Ovary (tissue), 9 donors: ENCODE measurements around the gene TLR8. TPM values are rescaled to one million over a fixed set of nuclear protein-coding genes. Genes with fewer than 3 reads are reported as not detected.

Experiments used
- DNase-seq, 5 donors: peaks; one replicate each; pipeline ENCODE4 v3.0.0-alpha.2; 2019 to 2020
- H3K27ac ChIP-seq, 2 donors: fragments of 200-600 bp; one replicate each; pipeline versions ENCODE4 v1.5.1 to v1.8.0; 2019 to 2022
- H3K27me3 ChIP-seq: fragments of 200-600 bp; one replicate; pipeline ENCODE4 v1.8.0; 2022
- H3K36me3 ChIP-seq: fragments of 200-600 bp; sonication (generic); one replicate; pipeline ENCODE4 v1.5.1; 2019
- H3K4me1 ChIP-seq: one replicate; pipeline ENCODE4 v1.8.1; 2013; ENCODE audit warnings: mild to moderate bottlenecking, moderate library complexity; ENCODE audit not compliant: insufficient read depth
- H3K4me3 ChIP-seq: fragments of 200-600 bp; sonication (generic); one replicate; pipeline ENCODE4 v1.5.1; 2017
- H3K9me3 ChIP-seq, 2 donors: fragments of 200-600 bp in 1 of 2; sonication (generic) in 1 of 2; one replicate each; pipeline versions ENCODE4 v1.5.1 to v1.8.1; 2013 to 2019; ENCODE audit warnings: mild to moderate bottlenecking in 1 of 2, moderate library complexity in 1 of 2
- CTCF ChIP-seq, 3 donors: fragments of 450-650 bp in 2 of 3; fragments of 200-600 bp in 1 of 3; IDR thresholded peaks; one replicate each; pipeline versions ENCODE4 v1.5.1 to v1.8.0; 2016 to 2022; ENCODE audit warnings: antibody characterized with exemption in 3 of 3, mild to moderate bottlenecking in 1 of 3
- EP300 ChIP-seq: sonication (generic); formaldehyde crosslinking; IDR thresholded peaks from one replicate; pipeline ENCODE4 v1.6.1; 2017; ENCODE audit warnings: antibody characterized with exemption
- POLR2A ChIP-seq: fragments of 450-650 bp; IDR thresholded peaks from one replicate; pipeline ENCODE4 v1.6.1; 2017; ENCODE audit warnings: antibody characterized with exemption, mild to moderate bottlenecking, moderate library complexity
- WGBS, 3 donors: extraction: QIAGEN DNeasy Blood & Tissue Kit in 1 of 3; methylation state at CpG; one replicate each; pipeline versions ENCODE4 v1.1.5 to v1.1.7; 2013 to 2017; 5-methylcytosine and 5-hydroxymethylcytosine counted together
- intact Hi-C, 4 donors: fragments of 100-400 bp; cut with DNase I; formaldehyde crosslinking; loops; one replicate each; pipeline versions ENCODE4 v1.11.0 to v1.15.1; 2022 to 2023
- polyA plus RNA-seq, 2 donors: library from polyadenylated mRNA; stranded (reverse); fragments of 200-250 nt in 1 of 2; fragments of 350-450 nt in 1 of 2; fragmentation: Illumina TruSeq in 1 of 2; extraction: RNeasy Lipid Tissue Mini Kit (QIAGEN cat#74804) in 1 of 2; gene quantifications; one replicate each; pipeline ENCODE4 v1.2.3, GENCODE V29; 2013 to 2014
- total RNA-seq, 7 donors: library from RNA; depleted of rRNA in 2 of 7; stranded (reverse); fragments of >200 nt in 2 of 7; fragmentation: NEBNext Ultra II Directional in 3 of 7; extraction: Animal tissue kit (Norgen Biotek cat#: 25700) in 3 of 7; gene quantifications; one replicate each; pipeline versions ENCODE4 v1.1.0 to v1.2.4, GENCODE V29; 2016 to 2023
- donor health status: DM: no; HTN: no; CAD: no; lungs with moderate emphysema.
- donor health status: DM: no; HTN: no; CAD: no.
- donor health status: Bipolar disorder and iron deficiency.
- donor health status: DM: yes; HTN: yes; CAD: no.
- donor health status: DM: no; HTN: no; CAD: no.
- donor health status: DM: yes; HTN: yes; CAD: no.

TLR8 gene
- total and polyA plus RNA-seq, 9 donors: 0.18 to 2.5 (median 0.30) TPM

DNA sequence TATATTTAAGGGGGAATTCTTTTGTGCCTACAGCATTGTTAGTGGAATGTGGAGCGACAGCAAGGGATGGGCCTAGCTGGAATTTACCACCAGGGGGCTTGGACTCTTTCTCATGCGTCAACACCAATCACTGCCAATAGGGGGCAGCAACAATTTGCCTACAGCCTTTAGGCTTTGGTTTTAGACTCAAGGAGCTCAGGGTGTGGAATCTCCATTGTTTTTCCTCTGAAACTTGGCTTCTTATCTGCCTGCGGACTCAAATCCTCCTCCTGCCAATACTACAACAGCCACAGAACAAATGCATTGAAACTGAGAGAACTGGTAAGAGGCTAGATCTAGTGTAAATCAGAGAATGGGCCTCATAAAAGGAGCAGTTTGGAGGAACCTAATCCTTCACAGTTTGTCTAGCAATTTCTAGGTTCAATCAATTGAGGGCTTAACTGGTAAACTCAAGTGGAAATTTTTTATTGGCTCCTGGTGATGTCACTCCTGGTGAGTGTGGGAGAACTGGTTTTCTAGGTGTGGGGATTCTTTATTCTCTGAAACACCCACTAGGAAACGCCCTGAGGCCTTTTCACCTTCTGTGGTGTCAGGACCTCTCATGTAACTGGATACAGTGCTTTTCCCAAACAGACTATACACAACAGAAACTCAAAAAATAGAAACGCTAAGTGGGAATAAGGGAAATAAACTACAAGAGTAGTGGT is 40.6 kb downstream of the TLR8 start:
- Histone ChIP-seq H3K4me1 (peaks cover 7% of the 10 kb centered on the region), H3K27me3 (no peaks in the 10 kb centered on the region), H3K36me3 (no peaks in the 10 kb centered on the region), H3K9me3 (no peaks in the 10 kb centered on the region), H3K4me3 (no peak overlapping the region), H3K27ac (no peak overlapping the region)
- DNase-seq: peak; percentile 52 to 75 (median 60)
- 27 to 35% (median 29%) methylated on average over 5 of the region's 5 CpGs for WGBS, 3 donors
- intact Hi-C loops: loop anchor here in 1 of 4 donors (5.0 kb wide), 1 partner anchor 540 kb away; no protein-coding TSS in a partner anchor
- TF ChIP-seq EP300 (no peak), CTCF (IDR thresholded peaks at IDR 0.05) (peak in 2 of 3 donors; percentile 67 to 77), POLR2A (no peak)

GRCh38 chrX:12947545-12948235 is 41.3 kb downstream of the TLR8 start:
- no peak overlapping the region for H3K4me3 ChIP-seq
- no peaks in the 10 kb centered on the region for H3K36me3 ChIP-seq
- intact Hi-C loops: loop anchor here in 1 of 4 donors (5.0 kb wide), 1 partner anchor 540 kb away; no protein-coding TSS in a partner anchor
- H3K4me1 ChIP-seq: peaks cover 7% of the 10 kb centered on the region
- no peak for DNase-seq
- H3K27ac ChIP-seq: no peak overlapping the region
- WGBS, 3 donors: 57 to 73% (median 60%) methylated on average over 5 of the region's 5 CpGs
- TF ChIP-seq EP300 (no peak), CTCF (IDR thresholded peaks at IDR 0.05) (no peak), POLR2A (no peak)
- H3K27me3 ChIP-seq: no peaks in the 10 kb centered on the region
- H3K9me3 ChIP-seq: no peaks in the 10 kb centered on the region

- intact Hi-C loops: loop anchor here in 1 of 4 donors (5.0 kb wide), 1 partner anchor 539 kb away; no protein-coding TSS in a partner anchor
Observed at GRCh38 chrX:12948495-12948894, 42.1 kb downstream of the TLR8 start.

More at GRCh38 chrX:12948495-12948894, 42.1 kb downstream of the TLR8 start:
- no peak for TF ChIP-seq POLR2A
- TF ChIP-seq EP300: no peak
- TF ChIP-seq CTCF (IDR thresholded peaks at IDR 0.05): no peak
- 84 to 90% (median 89%) methylated on average over 2 of the region's 2 CpGs for WGBS, 3 donors
- Histone ChIP-seq H3K4me1 (peaks cover 7% of the 10 kb centered on the region), H3K4me3 (no peak overlapping the region), H3K9me3 (no peaks in the 10 kb centered on the region), H3K27me3 (no peaks in the 10 kb centered on the region), H3K36me3 (no peaks in the 10 kb centered on the region), H3K27ac (no peak overlapping the region)
- DNase-seq: no peak
